GM12878 (cell line): ENCODE measurements around the gene SH2D7. TPM values are rescaled to one million over a fixed set of nuclear protein-coding genes. Genes with fewer than 3 reads are reported as not detected.

Experiments used
- HDGF ChIP-seq: fragments of 450-650 bp; IDR thresholded peaks from 2 replicates; pipeline ENCODE4 v1.6.1; 2016; ENCODE audit warnings: antibody characterized with exemption
- ZSCAN29 ChIP-seq: fragments of 450-650 bp; IDR thresholded peaks from 2 replicates; pipeline ENCODE4 v1.6.1; 2017; ENCODE audit warnings: mild to moderate bottlenecking, moderate library complexity
- polyA plus RNA-seq, 11 experiments: library from polyadenylated mRNA; depleted of rRNA in 4 of 11; unstranded in 6 of 11; stranded (reverse) in 5 of 11; fragments of >200 nt; fragmentation: Nextera tagmentation in 4 of 11; fragmentation: Illumina TruSeq in 1 of 11; extraction: Ambion mirVana in 4 of 11; extraction: Trizol in 1 of 11; gene quantifications; 1 replicate in 1 of 11; 2 replicates in 10 of 11; pipeline versions ENCODE4 v1.2.1 to v1.2.3, GENCODE V29; 2011 to 2016; ENCODE audit warnings: inconsistent platforms in 2 of 11, missing spikeins in 2 of 11, low read depth in 1 of 11
- total RNA-seq, 4 experiments: library from RNA; depleted of rRNA in 3 of 4; stranded (reverse); fragments of >200 nt in 3 of 4; fragmentation: Illumina TruSeq in 1 of 4; extraction: Trizol in 1 of 4; gene quantifications; 2 replicates each; pipeline versions ENCODE4 v1.2.1 to v1.2.3, GENCODE V29; 2013 to 2021
- TF ChIP-seq, protein P1 (sequence below): fragments of 150-350 bp; IDR thresholded peaks from 2 replicates; pipeline ENCODE4 v1.6.1; 2016; ENCODE audit warnings: low read depth, low read length
- TF ChIP-seq, protein P2 (sequence below): fragments of 450-650 bp; formaldehyde crosslinking; IDR thresholded peaks from 2 replicates; pipeline ENCODE4 v1.5.0; 2022; ENCODE audit warnings: mild to moderate bottlenecking, missing genetic modification characterization

Gene SH2D7
- total and polyA plus RNA-seq, 10 of the 15 experiments (the other 5 are each of a cell fraction or from before 2014, with no cell fraction given): 0.04 to 0.06 TPM; not detected in 8

DNA sequence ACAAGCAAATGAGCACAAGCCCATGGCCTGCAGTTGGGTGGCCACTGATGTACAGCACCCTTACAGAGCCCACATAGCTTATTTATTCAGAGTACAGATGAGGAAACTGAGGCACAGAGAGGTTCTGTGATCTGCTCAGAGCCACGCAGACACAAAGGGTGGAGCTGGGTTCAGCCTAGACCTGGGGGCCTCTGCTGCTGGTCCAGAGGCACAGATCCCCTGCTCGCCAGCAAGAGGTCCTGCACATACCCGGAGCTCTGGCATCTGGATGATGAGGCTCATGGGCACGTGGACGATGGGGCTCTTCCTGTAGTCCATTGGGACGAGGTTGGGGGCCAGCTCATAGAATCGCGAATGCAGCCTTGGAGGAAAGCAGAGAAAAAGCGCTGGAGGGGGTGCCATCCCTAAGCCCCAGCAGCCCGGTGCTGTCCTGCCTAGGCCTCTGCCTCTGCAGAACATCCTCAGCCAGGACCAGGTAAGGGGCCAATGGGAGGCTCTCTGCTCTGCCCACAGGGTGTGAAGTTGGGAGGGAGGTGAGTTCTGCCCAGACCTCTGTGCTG is 18.6 kb downstream of the SH2D7 start (continued):
- TF ChIP-seq, protein P1, sequence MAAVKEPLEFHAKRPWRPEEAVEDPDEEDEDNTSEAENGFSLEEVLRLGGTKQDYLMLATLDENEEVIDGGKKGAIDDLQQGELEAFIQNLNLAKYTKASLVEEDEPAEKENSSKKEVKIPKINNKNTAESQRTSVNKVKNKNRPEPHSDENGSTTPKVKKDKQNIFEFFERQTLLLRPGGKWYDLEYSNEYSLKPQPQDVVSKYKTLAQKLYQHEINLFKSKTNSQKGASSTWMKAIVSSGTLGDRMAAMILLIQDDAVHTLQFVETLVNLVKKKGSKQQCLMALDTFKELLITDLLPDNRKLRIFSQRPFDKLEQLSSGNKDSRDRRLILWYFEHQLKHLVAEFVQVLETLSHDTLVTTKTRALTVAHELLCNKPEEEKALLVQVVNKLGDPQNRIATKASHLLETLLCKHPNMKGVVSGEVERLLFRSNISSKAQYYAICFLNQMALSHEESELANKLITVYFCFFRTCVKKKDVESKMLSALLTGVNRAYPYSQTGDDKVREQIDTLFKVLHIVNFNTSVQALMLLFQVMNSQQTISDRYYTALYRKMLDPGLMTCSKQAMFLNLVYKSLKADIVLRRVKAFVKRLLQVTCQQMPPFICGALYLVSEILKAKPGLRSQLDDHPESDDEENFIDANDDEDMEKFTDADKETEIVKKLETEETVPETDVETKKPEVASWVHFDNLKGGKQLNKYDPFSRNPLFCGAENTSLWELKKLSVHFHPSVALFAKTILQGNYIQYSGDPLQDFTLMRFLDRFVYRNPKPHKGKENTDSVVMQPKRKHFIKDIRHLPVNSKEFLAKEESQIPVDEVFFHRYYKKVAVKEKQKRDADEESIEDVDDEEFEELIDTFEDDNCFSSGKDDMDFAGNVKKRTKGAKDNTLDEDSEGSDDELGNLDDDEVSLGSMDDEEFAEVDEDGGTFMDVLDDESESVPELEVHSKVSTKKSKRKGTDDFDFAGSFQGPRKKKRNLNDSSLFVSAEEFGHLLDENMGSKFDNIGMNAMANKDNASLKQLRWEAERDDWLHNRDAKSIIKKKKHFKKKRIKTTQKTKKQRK: no peak
- TF ChIP-seq HDGF: no peak
- TF ChIP-seq, protein P2, sequence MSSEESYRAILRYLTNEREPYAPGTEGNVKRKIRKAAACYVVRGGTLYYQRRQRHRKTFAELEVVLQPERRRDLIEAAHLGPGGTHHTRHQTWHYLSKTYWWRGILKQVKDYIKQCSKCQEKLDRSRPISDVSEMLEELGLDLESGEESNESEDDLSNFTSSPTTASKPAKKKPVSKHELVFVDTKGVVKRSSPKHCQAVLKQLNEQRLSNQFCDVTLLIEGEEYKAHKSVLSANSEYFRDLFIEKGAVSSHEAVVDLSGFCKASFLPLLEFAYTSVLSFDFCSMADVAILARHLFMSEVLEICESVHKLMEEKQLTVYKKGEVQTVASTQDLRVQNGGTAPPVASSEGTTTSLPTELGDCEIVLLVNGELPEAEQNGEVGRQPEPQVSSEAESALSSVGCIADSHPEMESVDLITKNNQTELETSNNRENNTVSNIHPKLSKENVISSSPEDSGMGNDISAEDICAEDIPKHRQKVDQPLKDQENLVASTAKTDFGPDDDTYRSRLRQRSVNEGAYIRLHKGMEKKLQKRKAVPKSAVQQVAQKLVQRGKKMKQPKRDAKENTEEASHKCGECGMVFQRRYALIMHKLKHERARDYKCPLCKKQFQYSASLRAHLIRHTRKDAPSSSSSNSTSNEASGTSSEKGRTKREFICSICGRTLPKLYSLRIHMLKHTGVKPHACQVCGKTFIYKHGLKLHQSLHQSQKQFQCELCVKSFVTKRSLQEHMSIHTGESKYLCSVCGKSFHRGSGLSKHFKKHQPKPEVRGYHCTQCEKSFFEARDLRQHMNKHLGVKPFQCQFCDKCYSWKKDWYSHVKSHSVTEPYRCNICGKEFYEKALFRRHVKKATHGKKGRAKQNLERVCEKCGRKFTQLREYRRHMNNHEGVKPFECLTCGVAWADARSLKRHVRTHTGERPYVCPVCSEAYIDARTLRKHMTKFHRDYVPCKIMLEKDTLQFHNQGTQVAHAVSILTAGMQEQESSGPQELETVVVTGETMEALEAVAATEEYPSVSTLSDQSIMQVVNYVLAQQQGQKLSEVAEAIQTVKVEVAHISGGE (CRISPR knock-in tag): no peak
- no peak for TF ChIP-seq ZSCAN29
